HepG2 (cell line): ENCODE data around the gene ZNF282. TPM values are rescaled to one million over a fixed set of nuclear protein-coding genes. Genes with fewer than 3 reads are reported as not detected.

ENCODE experiments used
- EHMT2 ChIP-seq: fragments of 200-600 bp; sonication (generic); IDR thresholded peaks from 2 replicates; pipeline ENCODE4 v1.7.0; 2017; ENCODE audit warnings: antibody characterized with exemption, low read depth, low read length, borderline replicate concordance
- IRF1 ChIP-seq: sonication (generic); formaldehyde crosslinking; IDR thresholded peaks from 2 replicates; pipeline ENCODE4 v1.4.0; 2020; ENCODE audit warnings: low read depth, mild to moderate bottlenecking, missing genetic modification reagents
- KDM5A ChIP-seq: fragments of 200-600 bp; sonication (generic); IDR thresholded peaks from 2 replicates; pipeline ENCODE4 v1.7.0; 2018; ENCODE audit warnings: antibody characterized with exemption, mild to moderate bottlenecking, low read length, borderline replicate concordance
- KLF6 ChIP-seq: IDR thresholded peaks from 2 replicates; pipeline ENCODE4 v1.8.0; 2016; ENCODE audit warnings: missing biosample characterization, missing genetic modification reagents
- MAX ChIP-seq: IDR thresholded peaks from 2 replicates; pipeline ENCODE4 v1.6.1; 2012; ENCODE audit warnings: inconsistent platforms
- MIXL1 ChIP-seq: IDR thresholded peaks from 2 replicates; pipeline ENCODE4 v1.6.1; 2016
- MYC ChIP-seq: sonication (generic); formaldehyde crosslinking; IDR thresholded peaks from 2 replicates; pipeline ENCODE4 v1.9.0; 2021; ENCODE audit warnings: missing genetic modification reagents, borderline replicate concordance
- POLR2A ChIP-seq, 2 experiments: IDR thresholded peaks; 2 replicates each; pipeline ENCODE4 v1.6.1; 2011; ENCODE audit warnings: low read depth in 2 of 2, low read length in 2 of 2, mild to moderate bottlenecking in 1 of 2, moderate library complexity in 1 of 2; ENCODE audit not compliant: insufficient read depth in 1 of 2
- SP2 ChIP-seq: sonication (generic); formaldehyde crosslinking; IDR thresholded peaks from 2 replicates; pipeline ENCODE4 v1.5.1; 2020; ENCODE audit warnings: mild to moderate bottlenecking, missing genetic modification reagents
- SP4 ChIP-seq: sonication (generic); formaldehyde crosslinking; IDR thresholded peaks from 2 replicates; pipeline ENCODE4 v1.8.1; 2023; ENCODE audit warnings: mild to moderate bottlenecking, missing genetic modification reagents
- TFDP2 ChIP-seq: sonication (generic); formaldehyde crosslinking; IDR thresholded peaks from 2 replicates; pipeline ENCODE4 v1.4.0; 2020; ENCODE audit warnings: missing genetic modification reagents
- TRIM24 ChIP-seq: sonication (generic); formaldehyde crosslinking; IDR thresholded peaks from 2 replicates; pipeline ENCODE4 v1.8.0; 2022; ENCODE audit warnings: mild to moderate bottlenecking, missing genetic modification reagents
- ZEB1 ChIP-seq: IDR thresholded peaks from 2 replicates; pipeline ENCODE4 v1.6.1; 2012; ENCODE audit warnings: mild to moderate bottlenecking, low read depth, inconsistent platforms; ENCODE audit not compliant: insufficient replicate concordance
- ZNF20 ChIP-seq: sonication (generic); formaldehyde crosslinking; IDR thresholded peaks from 2 replicates; pipeline ENCODE4 v1.4.0; 2020; ENCODE audit warnings: mild to moderate bottlenecking, moderate library complexity, missing genetic modification reagents
- ZNF281 ChIP-seq: sonication (generic); formaldehyde crosslinking; IDR thresholded peaks from 2 replicates; pipeline ENCODE4 v1.4.0; 2020; ENCODE audit warnings: missing genetic modification reagents, borderline replicate concordance
- ZNF44 ChIP-seq: sonication (generic); formaldehyde crosslinking; IDR thresholded peaks from 2 replicates; pipeline ENCODE4 v1.5.1; 2020; ENCODE audit warnings: mild to moderate bottlenecking, missing genetic modification reagents
- ZNF619 ChIP-seq: sonication (generic); formaldehyde crosslinking; IDR thresholded peaks from 2 replicates; pipeline ENCODE4 v1.4.0; 2020; ENCODE audit warnings: mild to moderate bottlenecking, missing genetic modification reagents
- ZNF687 ChIP-seq: sonication (generic); formaldehyde crosslinking; IDR thresholded peaks from 2 replicates; pipeline ENCODE4 v1.5.1; 2020; ENCODE audit warnings: mild to moderate bottlenecking, missing genetic modification reagents, moderate library complexity
- ZNF839 ChIP-seq: sonication (generic); formaldehyde crosslinking; IDR thresholded peaks from 2 replicates; pipeline ENCODE4 v1.4.0; 2020; ENCODE audit warnings: missing genetic modification reagents, mild to moderate bottlenecking, borderline replicate concordance
- polyA plus RNA-seq, 8 experiments: library from polyadenylated mRNA; depleted of rRNA in 3 of 8; stranded (reverse) in 7 of 8; unstranded in 1 of 8; fragments of >200 nt; fragmentation: Illumina TruSeq in 4 of 8; extraction: Trizol in 4 of 8; gene quantifications; 2 replicates each; pipeline versions ENCODE4 v1.2.1 to v1.2.3, GENCODE V29; 2011 to 2016; ENCODE audit warnings: low read depth in 4 of 8, missing spikeins in 1 of 8, mixed read lengths in 1 of 8; ENCODE audit not compliant: insufficient read depth in 1 of 8
- total RNA-seq, 5 experiments: library from RNA; depleted of rRNA; stranded (reverse); fragments of >200 nt; fragmentation: Illumina TruSeq; extraction: Trizol; gene quantifications; 2 replicates each; pipeline ENCODE4 v1.2.3, GENCODE V29; 2016; ENCODE audit warnings: low read depth in 1 of 5

The ZNF282 gene
- total and polyA plus RNA-seq, 2 of the 13 experiments (the other 11 are each of a cell fraction or from before 2014, with no cell fraction given): 9.1 to 20.9 TPM

GRCh38 chr7:149195180-149196150 lies at the start of gene ZNF282 (continued):
- TF ChIP-seq ZEB1: no peak
- TF ChIP-seq POLR2A (IDR thresholded peaks at IDR 0.05; ENCODE audit: insufficient read depth in 1 of 2, low read depth in 2 of 2, low read length in 2 of 2): peak; percentile 77 to 80
- 0 out of 2 replicates have a peak, but pooled peaks have one; percentile 15 for TF ChIP-seq SP4 (CRISPR knock-in tag)
- TF ChIP-seq MIXL1: no peak
- TF ChIP-seq ZNF281 (CRISPR knock-in tag): peak; percentile 79; the same call in 1 of the 2 replicates
- TF ChIP-seq TRIM24 (CRISPR knock-in tag): no peak
- no peak for TF ChIP-seq IRF1 (CRISPR knock-in tag)
- peak; percentile 60; the same call in 1 of the 2 replicates for TF ChIP-seq KDM5A
- peak; percentile 88 for TF ChIP-seq KLF6
- TF ChIP-seq ZNF619 (CRISPR knock-in tag): no peak; the same call in 1 of the 2 replicates
- no peak for TF ChIP-seq ZNF839
- TF ChIP-seq ZNF20 (CRISPR knock-in tag): peak; percentile 45; the same call in 1 of the 2 replicates
- TF ChIP-seq EHMT2: no peak
- TF ChIP-seq SP2 (CRISPR knock-in tag): no peak
- TF ChIP-seq ZNF687 (CRISPR knock-in tag): peak; percentile 86
- peak; percentile 71; the same call in 1 of the 2 replicates for TF ChIP-seq MYC (CRISPR knock-in tag)
- peak; percentile 73; the same call in 1 of the 2 replicates for TF ChIP-seq TFDP2 (CRISPR knock-in tag)
- TF ChIP-seq MAX: peak; percentile 73
- TF ChIP-seq ZNF44 (CRISPR knock-in tag): no peak
